IPS-20b (cell line): ENCODE data around the gene VPS4B.

Source experiments
- H3K27ac ChIP-seq: one replicate; pipeline ENCODE4 v1.5.1; 2013; ENCODE audit warnings: low read length
- H3K27me3 ChIP-seq: 2 replicates; pipeline ENCODE4 v1.6.1; 2013; ENCODE audit warnings: mild to moderate bottlenecking, low read length, inconsistent platforms; ENCODE audit not compliant: insufficient read depth
- H3K36me3 ChIP-seq: 2 replicates; pipeline ENCODE4 v1.6.1; 2013; ENCODE audit warnings: low read depth, mild to moderate bottlenecking, inconsistent platforms, low read length, moderate library complexity; ENCODE audit not compliant: insufficient read depth
- H3K4me1 ChIP-seq: 2 replicates; pipeline ENCODE4 v1.6.1; 2013; ENCODE audit warnings: mild to moderate bottlenecking, control low read depth, inconsistent platforms, low read length, moderate library complexity; ENCODE audit not compliant: insufficient read depth
- H3K4me3 ChIP-seq: 2 replicates; pipeline ENCODE4 v1.5.1; 2013; ENCODE audit warnings: mild to moderate bottlenecking, low read length, inconsistent platforms
- H3K9ac ChIP-seq: 2 replicates; pipeline ENCODE4 v1.6.1; 2013; ENCODE audit warnings: low read depth, mild to moderate bottlenecking, inconsistent platforms, low read length, moderate library complexity
- H3K9me3 ChIP-seq: 2 replicates; pipeline ENCODE4 v1.6.1; 2013; ENCODE audit warnings: mild to moderate bottlenecking, low read depth, low read length, inconsistent platforms; ENCODE audit not compliant: insufficient read depth

The VPS4B gene

GRCh38 chr18:63387861-63388260 is 34.4 kb downstream of the VPS4B start:
- peaks cover 36% of the 10 kb centered on the region for H3K36me3 ChIP-seq
- H3K9me3 ChIP-seq = no peaks in the 10 kb centered on the region
- no peak overlapping the region for H3K9ac ChIP-seq
- no peaks in the 10 kb centered on the region for H3K4me1 ChIP-seq
- no peak overlapping the region for H3K27ac ChIP-seq
- no peak overlapping the region for H3K4me3 ChIP-seq
- H3K27me3 ChIP-seq = no peaks in the 10 kb centered on the region

- Histone ChIP-seq H3K36me3 (no peaks in the 10 kb centered on the region), H3K27me3 (no peaks in the 10 kb centered on the region), H3K4me3 (no peak overlapping the region), H3K9me3 (no peaks in the 10 kb centered on the region), H3K9ac (no peak overlapping the region), H3K27ac (no peak overlapping the region), H3K4me1 (no peaks in the 10 kb centered on the region)
These were observed 39.4 kb downstream of the VPS4B start for GRCh38 chr18:63382843-63383242.

GRCh38 chr18:63379639-63379962 is 42.7 kb downstream of the VPS4B start:
- H3K36me3 ChIP-seq = no peaks in the 10 kb centered on the region
- H3K4me1 ChIP-seq = no peaks in the 10 kb centered on the region
- no peak overlapping the region for H3K9ac ChIP-seq
- no peaks in the 10 kb centered on the region for H3K27me3 ChIP-seq
- no peak overlapping the region for H3K4me3 ChIP-seq
- H3K9me3 ChIP-seq = no peaks in the 10 kb centered on the region; the same call in 1 of the 2 replicates
- no peak overlapping the region for H3K27ac ChIP-seq

- no peak overlapping the region for H3K9ac ChIP-seq
- no peaks in the 10 kb centered on the region for H3K36me3 ChIP-seq
- H3K4me3 ChIP-seq = no peak overlapping the region
- no peak overlapping the region for H3K27ac ChIP-seq
- H3K9me3 ChIP-seq = no peaks in the 10 kb centered on the region; the same call in 1 of the 2 replicates
- H3K4me1 ChIP-seq = no peaks in the 10 kb centered on the region
- H3K27me3 ChIP-seq = no peaks in the 10 kb centered on the region
These were observed 43.2 kb downstream of the VPS4B start for GRCh38 chr18:63378919-63379638.

- H3K9me3 ChIP-seq = no peaks in the 10 kb centered on the region; the same call in 1 of the 2 replicates
- H3K36me3 ChIP-seq = no peaks in the 10 kb centered on the region
- no peaks in the 10 kb centered on the region for H3K27me3 ChIP-seq
- no peaks in the 10 kb centered on the region for H3K4me1 ChIP-seq
- H3K27ac ChIP-seq = no peak overlapping the region
- H3K4me3 ChIP-seq = no peak overlapping the region
- no peak overlapping the region for H3K9ac ChIP-seq
These were observed 44.8 kb downstream of the VPS4B start for GRCh38 chr18:63377275-63377980.

GRCh38 chr18:63376538-63376937 is 45.7 kb downstream of the VPS4B start:
- Histone ChIP-seq H3K9ac (no peak overlapping the region), H3K27ac (no peak overlapping the region), H3K27me3 (no peaks in the 10 kb centered on the region), H3K4me3 (no peak overlapping the region), H3K36me3 (no peaks in the 10 kb centered on the region), H3K9me3 (no peaks in the 10 kb centered on the region; the same call in 1 of the 2 replicates), H3K4me1 (no peaks in the 10 kb centered on the region)

GRCh38 chr18:63374540-63374939 is 47.7 kb downstream of the VPS4B start:
- Histone ChIP-seq H3K4me1 (no peaks in the 10 kb centered on the region), H3K9ac (no peak overlapping the region), H3K36me3 (no peaks in the 10 kb centered on the region), H3K27ac (no peak overlapping the region), H3K9me3 (no peaks in the 10 kb centered on the region; the same call in 1 of the 2 replicates), H3K4me3 (no peak overlapping the region), H3K27me3 (no peaks in the 10 kb centered on the region)

- H3K27ac ChIP-seq = no peak overlapping the region
- H3K9me3 ChIP-seq = peaks cover 12% of the 10 kb centered on the region
These were observed 49.1 kb downstream of the VPS4B start for GRCh38 chr18:63373161-63373560.

GRCh38 chr18:63368611-63369010 is 53.7 kb downstream of the VPS4B start:
- Histone ChIP-seq H3K9me3 (peaks cover 12% of the 10 kb centered on the region), H3K36me3 (no peaks in the 10 kb centered on the region), H3K9ac (no peak overlapping the region), H3K27ac (no peak overlapping the region), H3K4me1 (peaks cover 3% of the 10 kb centered on the region; the same call in 1 of the 2 replicates), H3K4me3 (peak overlapping the region; percentile 85; the same call in 1 of the 2 replicates), H3K27me3 (no peaks in the 10 kb centered on the region; the same call in 1 of the 2 replicates)

More at GRCh38 chr18:63373161-63373560, 49.1 kb downstream of the VPS4B start:
- H3K36me3 ChIP-seq = no peaks in the 10 kb centered on the region
- H3K9ac ChIP-seq = no peak overlapping the region
- no peaks in the 10 kb centered on the region for H3K27me3 ChIP-seq
- H3K4me1 ChIP-seq = no peaks in the 10 kb centered on the region
- no peak overlapping the region for H3K4me3 ChIP-seq

- H3K27ac ChIP-seq = no peak within 1 kb of the TSS
- H3K27me3 ChIP-seq = no peaks in the 10 kb centered on the region; the same call in 1 of the 2 replicates
- peak within 1 kb of the TSS; percentile 64 for H3K9ac ChIP-seq
- peak within 1 kb of the TSS; percentile 85 for H3K4me3 ChIP-seq
- H3K4me1 ChIP-seq = peaks cover 3% of the 10 kb centered on the region; the same call in 1 of the 2 replicates
- peaks cover 6% of the 10 kb centered on the region for H3K36me3 ChIP-seq
- peaks cover 12% of the 10 kb centered on the region for H3K9me3 ChIP-seq
These were observed 55.0 kb downstream of the VPS4B start, which contains the start of gene KDSR for GRCh38 chr18:63367053-63367953. Gene KDSR, minus strand, starts transcription at chr18:63367206. Its CDS starts 88 bp downstream, at chr18:63367118.
